Measurements from ENCODE around the gene SRP72. TPM values are rescaled to one million over a fixed set of nuclear protein-coding genes. Genes with fewer than 3 reads are reported as not detected.
A peak's percentile ranks its signal among the peaks of the same experiment; 100 is the strongest.

SRP72 gene
- total RNA-seq, 1 experiment from 2014 or later, result 41.2 TPM

GRCh38 chr4:56544573-56545131 lies 77.2 kb downstream of the SRP72 start:
- peak; percentile 78 for DNase-seq (ENCODE audit: low read depth)

DNA sequence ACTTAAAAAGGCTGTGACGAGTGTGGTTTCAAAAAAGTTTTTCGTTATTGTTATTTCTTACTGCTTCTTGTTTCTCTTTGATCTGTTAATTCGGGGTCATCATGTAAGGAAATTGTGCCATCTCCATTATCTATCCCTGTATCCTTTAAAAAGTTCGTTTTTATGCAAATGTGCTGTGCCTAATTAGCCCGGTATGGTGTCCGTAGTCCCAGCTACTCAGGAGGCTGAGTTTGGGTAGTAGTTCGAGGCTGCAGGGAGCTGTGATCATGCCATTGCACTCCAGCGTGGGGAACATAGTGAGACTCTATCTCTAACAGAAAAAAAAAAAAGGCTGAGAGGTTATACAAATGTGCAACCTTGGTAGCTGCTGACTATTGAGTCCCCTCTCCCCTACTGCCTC lies 83.2 kb downstream of the SRP72 start:
- no peak for DNase-seq (ENCODE audit: low read depth)

GRCh38 chr4:56551516-56551915 lies 84.1 kb downstream of the SRP72 start:
- DNase-seq (ENCODE audit: low read depth), result no peak

DNA sequence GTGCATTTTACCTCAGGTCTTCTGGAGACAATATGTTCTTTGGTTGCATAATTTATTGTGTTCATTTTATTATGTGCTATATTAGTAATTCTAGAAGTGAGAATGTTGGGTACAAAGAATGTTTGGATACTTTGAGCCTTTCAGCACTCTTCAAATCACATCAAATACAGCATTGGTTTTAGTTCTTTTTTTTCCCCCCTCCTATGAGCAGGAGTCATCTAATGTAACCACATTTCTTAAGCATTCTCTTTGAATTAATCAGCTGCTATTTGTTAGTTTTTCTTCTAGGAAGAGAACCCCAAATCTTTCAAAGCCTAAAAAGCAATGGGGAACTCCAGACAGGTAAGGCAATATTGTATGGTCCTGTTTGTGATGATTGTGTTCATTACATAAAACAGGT lies 84.9 kb downstream of the SRP72 start:
- no peak for DNase-seq (ENCODE audit: low read depth)

Other genes starting within 250 kb of the SRP72 start
- 3.8 and 5.9 TPM in 2 replicates for gene AASDH, start 80.1 kb upstream of the SRP72 start, total RNA-seq (2014; rRNA removed; shearing (Covaris generic))
- 22.3 and 26.3 TPM in 2 replicates for gene PPAT, start 32.0 kb upstream of the SRP72 start, total RNA-seq (2014; rRNA removed; shearing (Covaris generic))
- gene PAICS, start 31.4 kb upstream of the SRP72 start, total RNA-seq (2014; rRNA removed; shearing (Covaris generic)), result 54.3 and 71.5 TPM in 2 replicates
- 0.11 and 0.51 TPM in 2 replicates for gene ARL9, start 38.2 kb downstream of the SRP72 start, total RNA-seq (2014; rRNA removed; shearing (Covaris generic))
- not detected in 2 replicates for gene HOPX, start 213.7 kb downstream of the SRP72 start, total RNA-seq (2014; rRNA removed; shearing (Covaris generic))